GM18505 (cell line): Measurements from ENCODE around the gene MIOX.

Source experiments
- ATAC-seq: cut with Tn5 transposase; IDR thresholded peaks from one replicate; pipeline ENCODE4 v1.9.1; 2021; ENCODE audit not compliant: unreplicated experiment
- POLR2A ChIP-seq: IDR thresholded peaks from 4 replicates; pipeline ENCODE4 v1.6.1; 2011; ENCODE audit warnings: borderline replicate concordance; ENCODE audit not compliant: insufficient read depth, insufficient read length; ENCODE audit errors: extremely low read depth

The MIOX gene

DNA sequence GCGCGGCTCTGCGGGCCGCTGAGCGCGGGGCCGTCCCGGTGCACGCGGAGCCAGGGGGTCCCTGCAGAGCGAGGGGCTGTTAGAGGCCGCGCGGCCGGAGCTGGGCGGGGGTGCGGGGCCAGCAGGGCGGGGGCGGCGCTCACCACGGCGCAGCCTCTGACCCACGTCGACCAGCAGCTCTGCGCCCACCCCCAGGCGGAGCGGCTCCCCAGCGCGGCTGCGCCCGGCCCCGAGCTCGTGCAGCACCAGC lies 39.1 kb downstream of the MIOX start:
- ATAC-seq: no peak

DNA sequence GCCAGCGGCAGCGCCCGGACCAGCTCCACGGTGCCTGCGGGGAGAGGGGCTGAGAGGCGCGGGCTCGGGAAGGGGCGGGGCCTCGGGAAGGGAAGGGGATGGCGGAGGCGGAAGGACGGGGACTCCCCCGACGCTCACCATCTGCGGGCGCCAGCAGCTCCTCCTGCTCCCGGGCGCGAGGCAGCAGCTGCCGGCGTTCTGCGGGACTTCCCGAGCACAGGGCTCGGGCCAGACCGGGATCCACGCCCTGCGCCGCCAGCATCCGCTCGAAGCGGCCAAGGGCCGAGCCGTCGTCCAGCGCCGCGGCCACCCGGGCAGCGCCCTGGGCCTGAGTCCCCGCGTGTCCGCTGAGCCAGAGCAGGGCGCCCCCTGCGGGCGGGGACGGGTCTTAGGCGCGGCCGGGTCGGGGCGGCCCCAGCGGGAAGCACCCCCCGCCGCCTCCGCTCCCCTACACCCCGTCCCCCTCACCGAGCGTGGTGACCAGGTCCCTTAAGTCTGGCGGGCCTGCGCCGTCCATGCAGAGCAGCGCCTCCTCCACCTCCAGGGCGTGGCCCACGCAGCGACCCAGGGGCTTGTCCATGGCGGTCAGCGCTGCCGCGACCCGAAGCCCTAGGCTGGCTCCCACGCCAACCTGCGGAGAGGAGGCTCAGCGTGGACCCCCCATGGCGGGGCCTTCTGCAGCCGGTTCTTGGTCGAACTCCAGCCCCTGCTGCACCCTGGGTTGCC lies 39.6 kb downstream of the MIOX start:
- ATAC-seq: peak; percentile 32
- no peak for TF ChIP-seq POLR2A

More for the DNA sequence above, 39.1 kb downstream of the MIOX start:
- no peak for TF ChIP-seq POLR2A

DNA sequence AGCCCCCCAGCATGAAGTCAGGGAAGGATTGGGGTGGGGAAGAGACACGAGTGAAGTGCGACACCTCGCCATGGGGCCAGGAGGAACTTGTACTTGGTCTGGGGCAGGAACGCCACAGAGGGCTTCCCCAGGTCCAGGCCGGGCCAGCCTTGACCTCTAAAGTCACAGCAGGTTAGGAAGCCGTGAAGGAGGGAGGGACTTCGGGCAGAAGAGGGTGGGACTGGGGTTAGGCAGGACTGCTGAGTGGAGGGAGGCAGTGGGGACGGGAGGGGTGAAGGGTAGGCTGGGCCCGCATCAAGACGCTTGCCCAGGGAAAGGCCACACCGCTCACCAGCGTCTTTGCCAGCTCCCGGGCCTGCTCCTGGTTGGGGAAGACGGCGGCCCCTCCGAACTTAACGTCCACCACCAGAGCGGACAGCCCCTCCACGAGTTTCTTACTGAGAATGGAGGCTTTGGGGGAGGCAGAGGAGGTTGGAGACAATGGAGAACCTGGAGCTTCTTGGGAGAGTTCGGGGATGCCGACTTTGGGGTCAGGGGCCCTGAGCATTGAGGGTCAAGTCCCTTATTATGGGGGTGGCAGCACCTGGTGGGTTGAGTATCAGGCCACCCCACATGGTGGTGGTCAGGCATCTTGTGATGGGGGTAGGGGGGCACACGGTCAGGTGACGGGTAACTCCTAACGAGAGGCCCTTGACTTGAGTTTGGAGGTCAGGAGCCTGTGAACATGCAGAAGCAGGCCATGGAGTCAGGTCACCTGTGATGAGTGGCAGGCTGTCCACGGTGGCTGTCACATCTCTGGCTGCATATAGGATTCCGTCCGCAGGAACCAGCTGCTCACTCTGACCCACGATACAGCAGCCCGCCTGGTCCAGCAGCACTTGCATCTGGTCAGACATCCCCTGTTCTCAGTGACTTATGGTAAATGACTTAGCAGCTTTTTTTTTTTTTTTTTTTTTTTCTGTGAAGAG lies 40.5 kb downstream of the MIOX start:
- no peak for ATAC-seq
- peak; percentile 68 for TF ChIP-seq POLR2A

- no peak for ATAC-seq
- peak; percentile 44 for TF ChIP-seq POLR2A
Observed at GRCh38 chr22:50527921-50528681, 41.4 kb downstream of the MIOX start.

GRCh38 chr22:50528682-50529415 lies 42.2 kb downstream of the MIOX start:
- no peak for ATAC-seq
- TF ChIP-seq POLR2A: no peak

GRCh38 chr22:50529416-50529896 lies 42.8 kb downstream of the MIOX start:
- no peak for TF ChIP-seq POLR2A
- no peak for ATAC-seq

DNA sequence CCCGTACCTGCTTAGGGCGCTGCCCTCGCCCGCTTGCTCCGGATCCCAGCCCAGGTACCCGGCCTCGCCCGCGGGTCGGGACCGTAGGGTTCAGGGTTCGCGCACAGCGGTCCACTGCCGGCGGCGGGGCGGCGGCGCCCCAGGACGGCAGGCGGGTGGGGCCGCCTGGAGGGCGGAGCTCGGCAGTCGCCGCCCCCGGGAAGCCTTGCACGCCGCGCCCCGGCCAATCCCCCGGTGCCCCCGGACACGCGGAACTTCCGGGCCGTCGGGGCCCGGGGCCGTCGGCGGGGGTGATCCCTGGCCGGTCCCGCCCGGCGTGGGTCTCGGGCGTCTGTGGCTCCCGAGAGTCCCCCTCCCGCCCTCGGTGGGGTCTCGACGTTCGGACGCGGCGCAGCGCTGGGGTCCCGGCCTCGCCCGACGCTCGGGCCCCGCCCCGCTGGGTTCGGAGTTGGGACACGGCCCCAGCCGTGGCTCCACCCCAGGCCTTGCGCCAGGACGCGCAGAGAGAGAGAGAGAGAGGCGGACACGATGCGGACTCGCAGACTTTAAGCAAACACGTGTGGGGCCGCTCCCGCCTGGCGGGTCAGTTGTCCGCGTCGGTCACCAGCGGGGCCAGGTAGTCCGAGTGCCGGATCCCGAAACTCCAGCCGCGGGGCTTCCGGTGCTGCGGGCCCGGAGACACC lies 43.4 kb downstream of the MIOX start, which contains the start of gene TYMP:
Gene TYMP, minus strand, starts transcription at position 116 of the 683 bp plus-strand sequence. CDS start 303 bp downstream, outside the sequence.
- ATAC-seq: no peak
- peak; percentile 50 for TF ChIP-seq POLR2A

GRCh38 chr22:50530580-50530876 lies 43.9 kb downstream of the MIOX start:
- TF ChIP-seq POLR2A: no peak
- ATAC-seq: no peak

- ATAC-seq: no peak
- TF ChIP-seq POLR2A: peak; percentile 84
Observed at GRCh38 chr22:50530877-50531545, 44.4 kb downstream of the MIOX start.

- ATAC-seq: no peak
- peak; percentile 51 for TF ChIP-seq POLR2A
Observed at GRCh38 chr22:50531546-50531961, 44.9 kb downstream of the MIOX start.

GRCh38 chr22:50531962-50532674 lies 45.5 kb downstream of the MIOX start:
- no peak for TF ChIP-seq POLR2A
- ATAC-seq: no peak
